Karpas-422 (cell line): ENCODE data around the gene UPP1. TPM values are rescaled to one million over a fixed set of nuclear protein-coding genes. Genes with fewer than 3 reads are reported as not detected.

Source experiments
- DNase-seq: peaks from one replicate; pipeline ENCODE4 v3.0.0-alpha.2; 2015
- H2AFZ ChIP-seq: fragments of 200-600 bp; sonication (generic); 2 replicates; pipeline ENCODE4 v1.6.1; 2014; ENCODE audit warnings: antibody characterized with exemption, low read length, mixed read lengths
- H3K27ac ChIP-seq: fragments of 200-600 bp; sonication (generic); 2 replicates; pipeline ENCODE4 v1.5.1; 2014; ENCODE audit warnings: mild to moderate bottlenecking, low read length, moderate library complexity
- H3K27me3 ChIP-seq: fragments of 200-600 bp; sonication (generic); 2 replicates; pipeline ENCODE4 v1.6.1; 2014; ENCODE audit warnings: low read length, mixed read lengths
- H3K36me3 ChIP-seq: fragments of 200-600 bp; sonication (generic); 2 replicates; pipeline ENCODE4 v1.6.1; 2014; ENCODE audit warnings: low read length, mixed read lengths; ENCODE audit not compliant: insufficient read depth
- H3K4me1 ChIP-seq: fragments of 200-600 bp; sonication (generic); 2 replicates; pipeline ENCODE4 v1.6.1; 2014; ENCODE audit warnings: mild to moderate bottlenecking, low read length, mixed read lengths
- H3K4me2 ChIP-seq: fragments of 200-600 bp; sonication (generic); 2 replicates; pipeline ENCODE4 v1.6.1; 2014; ENCODE audit warnings: low read length, low read depth, mild to moderate bottlenecking; ENCODE audit not compliant: poor library complexity, severe bottlenecking
- H3K4me3 ChIP-seq: fragments of 200-600 bp; sonication (generic); 2 replicates; pipeline ENCODE4 v1.5.1; 2014; ENCODE audit warnings: mild to moderate bottlenecking, antibody characterized with exemption, low read length, mixed read lengths
- H3K79me2 ChIP-seq: fragments of 200-600 bp; sonication (generic); 2 replicates; pipeline ENCODE4 v1.6.1; 2014; ENCODE audit warnings: mild to moderate bottlenecking, low read length, mixed read lengths
- H3K9ac ChIP-seq: fragments of 200-600 bp; sonication (generic); 2 replicates; pipeline ENCODE4 v1.6.0; 2014; ENCODE audit warnings: low read length
- H3K9me2 ChIP-seq: fragments of 200-600 bp; sonication (generic), shearing (Covaris generic); replicated peaks from 2 replicates; pipeline ENCODE4 v1.6.0; 2014; ENCODE audit warnings: mild to moderate bottlenecking, low read length, moderate library complexity; ENCODE audit not compliant: insufficient read depth
- H3K9me3 ChIP-seq: fragments of 300-700, 200-600 bp; sonication (generic); 2 replicates; pipeline ENCODE4 v1.6.1; 2014; ENCODE audit warnings: low read length, mixed read lengths
- H4K20me1 ChIP-seq: fragments of 200-600 bp; sonication (generic); 2 replicates; pipeline ENCODE4 v1.6.1; 2014; ENCODE audit warnings: mild to moderate bottlenecking, antibody characterized with exemption, low read length, low read depth; ENCODE audit not compliant: insufficient read depth
- total RNA-seq: library from RNA; depleted of rRNA; stranded (reverse); fragments of >200 nt; shearing (Covaris generic); gene quantifications from 2 replicates; pipeline ENCODE4 v1.2.3, GENCODE V29; 2014; ENCODE audit warnings: low replicate concordance

Gene UPP1
- total RNA-seq, 1 experiment from 2014 or later = 2.0 TPM

DNA sequence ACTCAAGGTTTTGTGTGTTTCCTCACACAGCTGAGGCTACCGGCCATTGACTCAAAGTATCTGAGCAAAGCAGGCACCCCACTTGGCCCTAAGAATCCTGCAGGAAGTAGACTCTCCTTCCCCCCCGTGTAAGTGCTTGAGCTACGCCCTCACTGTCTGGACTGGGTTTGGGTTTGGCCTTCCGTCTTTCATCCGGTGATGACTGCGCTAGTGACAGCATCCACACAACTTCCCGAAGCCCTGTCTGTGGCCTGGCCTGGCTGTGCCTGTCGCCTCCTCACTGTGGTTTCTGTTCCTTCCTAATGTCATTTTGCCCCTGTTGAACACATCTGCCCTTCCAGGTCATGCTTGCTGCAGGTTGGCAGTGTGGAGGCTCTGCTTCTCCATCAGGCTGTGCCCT is 39.2 kb upstream of the UPP1 start:
- no peaks in the 10 kb centered on the region for H4K20me1 ChIP-seq
- no peak overlapping the region for H3K9ac ChIP-seq
- no peak overlapping the region for H3K4me2 ChIP-seq
- H3K27me3 ChIP-seq = no peaks in the 10 kb centered on the region
- no peaks in the 10 kb centered on the region for H3K9me2 ChIP-seq
- no peak for DNase-seq
- H3K4me1 ChIP-seq = peaks cover 6% of the 10 kb centered on the region
- no peak overlapping the region for H3K27ac ChIP-seq
- H3K36me3 ChIP-seq = no peaks in the 10 kb centered on the region
- no peaks in the 10 kb centered on the region for H3K79me2 ChIP-seq
- H3K4me3 ChIP-seq = no peak overlapping the region
- no peaks in the 10 kb centered on the region for H3K9me3 ChIP-seq
- H2AFZ ChIP-seq = no peak overlapping the region

DNA sequence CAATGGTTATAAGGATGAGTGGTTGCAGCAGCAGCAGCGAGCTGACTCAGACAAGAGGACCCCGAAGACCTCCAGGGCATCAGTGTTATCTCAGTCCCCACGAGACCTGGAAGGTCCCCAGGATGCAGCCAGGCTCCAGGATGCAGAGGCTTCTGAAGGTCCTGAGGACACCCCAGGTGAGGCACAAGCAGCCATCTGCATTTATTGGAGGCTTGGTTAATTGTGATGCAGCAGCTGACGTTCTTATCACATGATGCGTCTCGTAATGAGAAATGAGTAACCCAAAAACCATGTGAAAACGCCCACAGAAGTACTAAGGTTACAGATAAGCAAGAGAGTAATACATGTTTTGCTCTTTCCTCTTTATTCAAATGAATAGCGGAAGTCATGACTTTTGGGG is 36.3 kb upstream of the UPP1 start:
- H3K9me3 ChIP-seq = no peaks in the 10 kb centered on the region
- DNase-seq = no peak
- no peaks in the 10 kb centered on the region for H3K9me2 ChIP-seq
- peak overlapping the region; percentile 54; the same call in 1 of the 2 replicates for H2AFZ ChIP-seq
- H4K20me1 ChIP-seq = no peaks in the 10 kb centered on the region
- no peak overlapping the region for H3K27ac ChIP-seq
- H3K79me2 ChIP-seq = no peaks in the 10 kb centered on the region
- no peak overlapping the region for H3K4me3 ChIP-seq
- H3K36me3 ChIP-seq = no peaks in the 10 kb centered on the region
- peaks cover 6% of the 10 kb centered on the region for H3K4me1 ChIP-seq
- no peaks in the 10 kb centered on the region for H3K27me3 ChIP-seq
- no peak overlapping the region for H3K9ac ChIP-seq
- no peak overlapping the region for H3K4me2 ChIP-seq

DNA sequence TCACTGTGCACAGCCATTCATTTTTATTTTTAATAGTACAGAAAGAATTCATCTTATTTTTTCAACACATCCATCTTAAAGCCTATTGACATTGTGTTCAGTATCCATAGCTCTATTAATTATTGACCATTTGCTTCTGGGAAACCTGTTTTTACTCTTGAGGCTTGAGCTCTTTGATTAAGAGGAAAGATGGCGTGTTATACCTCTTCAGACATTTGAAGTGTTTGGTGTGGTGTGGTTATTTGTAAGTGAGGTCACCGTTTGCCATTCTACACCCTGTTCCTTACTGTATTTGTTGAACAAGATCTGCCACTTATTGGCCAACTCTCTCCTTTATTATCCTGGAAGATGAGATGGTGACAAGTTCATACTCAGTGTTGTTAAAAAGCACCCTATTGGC is 35.3 kb upstream of the UPP1 start:
- Histone ChIP-seq H3K36me3 (no peaks in the 10 kb centered on the region), H3K27me3 (no peaks in the 10 kb centered on the region), H3K4me3 (no peak overlapping the region), H3K9me3 (no peaks in the 10 kb centered on the region), H3K9ac (no peak overlapping the region), H3K4me2 (no peak overlapping the region), H3K27ac (no peak overlapping the region), H4K20me1 (no peaks in the 10 kb centered on the region), H3K79me2 (no peaks in the 10 kb centered on the region), H2AFZ (no peak overlapping the region), H3K4me1 (peaks cover 6% of the 10 kb centered on the region), H3K9me2 (no peaks in the 10 kb centered on the region)
- DNase-seq = no peak

DNA sequence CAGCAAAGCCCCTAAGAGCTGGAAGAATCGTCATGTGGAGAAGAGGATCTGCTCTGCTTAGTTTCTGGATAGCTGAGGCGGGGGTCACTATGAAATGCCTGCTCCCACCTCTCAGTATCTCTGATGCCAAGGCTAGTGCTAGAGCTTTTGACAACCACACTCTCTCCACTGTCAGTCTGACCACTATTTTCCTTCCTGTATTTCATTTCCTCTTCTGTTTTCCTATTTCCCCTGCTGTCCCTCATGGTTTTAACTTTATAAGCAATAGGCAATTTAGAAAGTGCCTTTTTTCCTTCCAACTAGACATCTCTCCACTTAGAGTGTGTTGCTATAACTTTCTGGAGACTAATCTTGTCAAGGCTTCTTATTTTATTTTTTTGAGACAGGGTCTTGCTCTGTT is 30.1 kb upstream of the UPP1 start:
- Histone ChIP-seq H3K9me2 (no peaks in the 10 kb centered on the region), H3K9ac (no peak overlapping the region), H3K4me3 (no peak overlapping the region), H2AFZ (no peak overlapping the region), H3K27me3 (no peaks in the 10 kb centered on the region), H3K27ac (no peak overlapping the region), H3K4me2 (no peak overlapping the region), H3K79me2 (no peaks in the 10 kb centered on the region), H4K20me1 (no peaks in the 10 kb centered on the region), H3K9me3 (no peaks in the 10 kb centered on the region), H3K36me3 (no peaks in the 10 kb centered on the region), H3K4me1 (no peaks in the 10 kb centered on the region)
- no peak for DNase-seq

DNA sequence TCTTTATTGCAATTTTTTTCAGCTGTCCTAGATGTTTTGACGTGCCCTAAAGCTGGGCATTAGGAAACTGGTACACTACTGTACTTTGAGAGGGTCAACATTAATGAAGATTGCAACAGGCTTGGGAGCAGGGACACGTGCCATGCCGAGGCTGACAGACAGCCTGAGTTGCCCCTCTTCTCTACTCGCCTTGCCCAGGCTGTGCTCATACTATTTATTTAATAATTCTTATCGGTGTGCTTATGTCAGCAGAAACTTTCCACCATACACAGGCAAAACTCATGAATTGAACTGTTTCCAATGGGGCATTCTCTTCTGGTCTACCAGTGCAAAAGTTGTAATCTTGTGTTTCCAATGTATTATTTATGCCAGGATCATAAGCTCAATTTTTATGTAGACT is 29.4 kb upstream of the UPP1 start:
- Histone ChIP-seq H3K27me3 (no peaks in the 10 kb centered on the region), H3K9me2 (no peaks in the 10 kb centered on the region), H4K20me1 (no peaks in the 10 kb centered on the region), H3K36me3 (no peaks in the 10 kb centered on the region), H3K4me3 (no peak overlapping the region), H2AFZ (no peak overlapping the region), H3K4me1 (no peaks in the 10 kb centered on the region), H3K9ac (no peak overlapping the region), H3K79me2 (no peaks in the 10 kb centered on the region), H3K4me2 (no peak overlapping the region), H3K9me3 (no peaks in the 10 kb centered on the region), H3K27ac (no peak overlapping the region)
- no peak for DNase-seq

DNA sequence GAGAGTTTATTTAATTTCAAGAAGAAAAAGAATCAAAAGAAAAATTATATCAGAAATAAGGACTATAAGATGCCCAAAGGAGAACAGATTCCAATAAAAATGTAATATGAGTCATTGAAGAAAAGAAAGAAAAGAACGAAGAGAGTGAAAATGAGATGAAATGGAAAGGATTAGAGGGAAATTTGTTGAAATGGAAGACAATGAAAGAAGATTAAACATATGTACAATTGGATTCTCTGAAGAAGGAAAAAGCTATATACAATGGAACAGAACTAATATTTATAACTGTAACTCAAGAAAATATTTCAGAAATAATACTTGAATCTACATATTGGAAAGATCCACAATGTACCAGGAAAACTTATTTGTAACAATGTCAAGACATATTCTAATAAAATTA is 25.1 kb upstream of the UPP1 start:
- no peaks in the 10 kb centered on the region for H3K9me3 ChIP-seq
- H3K9me2 ChIP-seq = no peaks in the 10 kb centered on the region
- no peaks in the 10 kb centered on the region for H3K36me3 ChIP-seq
- no peak overlapping the region for H3K4me3 ChIP-seq
- no peak overlapping the region for H3K27ac ChIP-seq
- H3K4me1 ChIP-seq = no peaks in the 10 kb centered on the region
- H3K9ac ChIP-seq = no peak overlapping the region
- no peak for DNase-seq
- no peaks in the 10 kb centered on the region for H3K27me3 ChIP-seq
- no peaks in the 10 kb centered on the region for H3K79me2 ChIP-seq
- no peak overlapping the region for H3K4me2 ChIP-seq
- H2AFZ ChIP-seq = no peak overlapping the region
- H4K20me1 ChIP-seq = no peaks in the 10 kb centered on the region

DNA sequence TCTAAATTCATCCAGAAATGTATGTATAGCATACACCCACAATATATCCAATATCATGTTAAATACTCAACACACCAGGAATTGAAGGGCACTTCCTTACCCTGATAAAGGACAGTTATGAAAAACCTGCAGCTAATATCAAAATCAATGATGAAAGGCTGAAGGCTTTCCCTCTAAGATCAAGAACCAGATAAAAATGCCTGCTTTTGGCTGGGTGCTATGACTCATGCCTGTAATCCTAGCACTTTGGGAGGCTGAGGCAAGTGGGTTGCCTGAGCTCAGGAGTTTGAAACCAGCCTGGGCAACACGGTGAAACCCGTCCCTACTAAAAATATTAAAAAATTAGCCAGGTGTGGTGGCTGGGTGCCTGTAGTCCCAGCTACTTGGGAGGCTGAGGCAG is 21.6 kb upstream of the UPP1 start:
- Histone ChIP-seq H3K4me1 (no peaks in the 10 kb centered on the region), H3K36me3 (no peaks in the 10 kb centered on the region), H2AFZ (no peak overlapping the region), H3K9ac (no peak overlapping the region), H3K27me3 (no peaks in the 10 kb centered on the region), H3K27ac (no peak overlapping the region), H3K9me3 (no peaks in the 10 kb centered on the region), H3K4me3 (no peak overlapping the region), H3K79me2 (no peaks in the 10 kb centered on the region), H4K20me1 (no peaks in the 10 kb centered on the region), H3K9me2 (no peaks in the 10 kb centered on the region), H3K4me2 (no peak overlapping the region)
- no peak for DNase-seq

DNA sequence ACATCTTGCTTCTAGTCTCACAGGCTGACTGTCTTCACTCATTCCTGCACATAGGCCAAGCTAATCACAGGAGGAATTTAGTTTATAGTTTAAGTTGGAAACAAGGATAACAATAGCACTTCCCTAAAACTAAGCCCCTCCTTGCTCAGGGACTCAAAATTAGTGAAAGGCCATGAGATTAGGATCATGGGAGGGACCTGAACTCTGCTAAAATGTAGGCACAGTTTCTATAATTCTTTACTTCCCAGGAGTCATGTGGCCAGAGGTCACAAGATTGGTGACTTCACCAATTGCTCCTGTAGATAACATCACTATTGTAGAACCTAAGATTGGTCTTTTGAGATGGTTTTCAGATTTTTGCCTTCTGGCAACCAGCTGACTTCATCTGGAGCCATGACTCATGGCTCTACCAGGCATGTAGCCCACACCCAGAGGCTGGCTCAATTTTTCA is 14.8 kb upstream of the UPP1 start:
- Histone ChIP-seq H3K4me1 (no peaks in the 10 kb centered on the region), H3K27ac (no peak overlapping the region), H3K9me3 (no peaks in the 10 kb centered on the region), H3K79me2 (no peaks in the 10 kb centered on the region), H3K36me3 (no peaks in the 10 kb centered on the region), H3K4me3 (no peak overlapping the region), H4K20me1 (no peaks in the 10 kb centered on the region), H3K4me2 (no peak overlapping the region), H2AFZ (no peak overlapping the region), H3K9ac (no peak overlapping the region), H3K9me2 (no peaks in the 10 kb centered on the region), H3K27me3 (no peaks in the 10 kb centered on the region)
- no peak for DNase-seq

DNA sequence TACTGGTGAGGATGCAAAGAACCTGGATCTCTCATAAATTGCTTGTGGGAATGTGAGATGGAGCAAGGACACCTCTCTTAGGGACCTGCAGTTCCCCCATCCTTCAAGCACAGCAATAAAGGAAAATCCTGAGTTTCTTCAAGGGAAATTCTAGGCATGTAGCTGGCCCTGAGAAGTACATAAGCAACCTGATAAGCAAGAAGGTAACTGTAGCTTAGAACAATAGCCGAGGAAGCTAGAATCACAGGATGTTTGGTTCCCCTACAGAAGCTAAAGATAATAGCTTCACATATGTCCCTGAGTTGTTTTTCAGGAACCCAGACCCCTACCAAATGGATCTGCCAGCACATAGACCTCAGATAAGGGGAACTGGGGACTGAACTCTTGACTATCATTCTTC is 11.6 kb upstream of the UPP1 start:
- H3K4me2 ChIP-seq = no peak overlapping the region
- no peaks in the 10 kb centered on the region for H3K9me2 ChIP-seq
- no peaks in the 10 kb centered on the region for H3K79me2 ChIP-seq
- no peaks in the 10 kb centered on the region for H3K36me3 ChIP-seq
- no peak overlapping the region for H3K4me3 ChIP-seq
- H2AFZ ChIP-seq = no peak overlapping the region
- no peaks in the 10 kb centered on the region for H3K4me1 ChIP-seq
- H3K9me3 ChIP-seq = no peaks in the 10 kb centered on the region
- H3K27me3 ChIP-seq = no peaks in the 10 kb centered on the region
- no peak for DNase-seq
- H3K9ac ChIP-seq = no peak overlapping the region
- H4K20me1 ChIP-seq = no peaks in the 10 kb centered on the region
- H3K27ac ChIP-seq = no peak overlapping the region
